Upper lobe of left lung (tissue), 6 donors: ENCODE data around the gene PPID. TPM values are rescaled to one million over a fixed set of nuclear protein-coding genes. Genes with fewer than 3 reads are reported as not detected.
"Not testable (repeated sequence)": the region's sequence is repeated elsewhere in the genome, so short reads cannot be mapped to it uniquely, and the experiment has no call there.

Source experiments
- ATAC-seq, 2 donors: fragments of 200-7000 bp; cut with Tn5 transposase; one replicate each; pipeline ENCODE4 v1.9.1; 2022; ENCODE audit warnings: mild to moderate bottlenecking in 2 of 2, moderate library complexity in 2 of 2; ENCODE audit not compliant: low FRiP score in 2 of 2
- DNase-seq, 2 donors: peaks; one replicate each; pipeline ENCODE4 v3.0.0-alpha.2; 2019 to 2020
- H3K27ac ChIP-seq, 4 donors: fragments of 200-600 bp; sonication (generic); one replicate each; pipeline ENCODE4 v1.5.1; 2016 to 2019
- H3K27me3 ChIP-seq, 4 donors: fragments of 200-600 bp; sonication (generic); one replicate each; pipeline ENCODE4 v1.5.1; 2017 to 2019
- H3K36me3 ChIP-seq, 4 donors: fragments of 200-600 bp; sonication (generic); one replicate each; pipeline ENCODE4 v1.5.1; 2016 to 2019
- H3K4me1 ChIP-seq, 4 donors: fragments of 200-600 bp; sonication (generic); one replicate each; pipeline ENCODE4 v1.5.1; 2018 to 2019
- H3K4me3 ChIP-seq, 4 donors: fragments of 200-600 bp; sonication (generic); one replicate each; pipeline ENCODE4 v1.5.1; 2017 to 2019; ENCODE audit warnings: mild to moderate bottlenecking in 2 of 4, moderate library complexity in 1 of 4
- H3K9me3 ChIP-seq, 4 donors: fragments of 200-600 bp; sonication (generic); one replicate each; pipeline ENCODE4 v1.5.1; 2018 to 2019
- EP300 ChIP-seq, 4 donors: sonication (generic); formaldehyde crosslinking; IDR thresholded peaks; one replicate each; pipeline ENCODE4 v1.5.1; 2017; ENCODE audit warnings: antibody characterized with exemption in 4 of 4, control low read depth in 2 of 4
- POLR2A ChIP-seq, 4 donors: fragments of 450-650 bp; IDR thresholded peaks; one replicate each; pipeline ENCODE4 v1.5.1; 2016 to 2017; ENCODE audit warnings: antibody characterized with exemption in 4 of 4, mild to moderate bottlenecking in 2 of 4
- POLR2AphosphoS5 ChIP-seq, 2 donors: sonication (generic); formaldehyde crosslinking; IDR thresholded peaks; one replicate each; pipeline ENCODE4 v1.5.1; 2017; ENCODE audit warnings: antibody characterized with exemption in 2 of 2
- WGBS, 2 donors: methylation state at CpG; one replicate each; pipeline ENCODE4 v1.1.5; 2017 to 2018; 5-methylcytosine and 5-hydroxymethylcytosine counted together
- small RNA-seq, 4 donors: library from RNA; depleted of rRNA; stranded (forward); fragments of <200 nt; gene quantifications; one replicate each; pipeline ENCODE3, GENCODE V24; 2016
- total RNA-seq, 6 donors: library from RNA; depleted of rRNA in 4 of 6; stranded (reverse); fragments of >200 nt in 4 of 6; gene quantifications; one replicate each; pipeline versions ENCODE4 v1.1.0 to v1.2.1, GENCODE V29; 2016 to 2021
- TF ChIP-seq, protein P1 (sequence below), 6 experiments: fragments of 450-650 bp in 4 of 6; fragments of 200-600 bp in 2 of 6; sonication (generic) in 2 of 6; IDR thresholded peaks; one replicate each; pipeline ENCODE4 v1.5.1; 2016 to 2019; ENCODE audit warnings: antibody characterized with exemption in 6 of 6
- donor health status: DM: no; HTN: no; CAD: no; lungs with moderate emphysema.
- donor health status: DM: no; HTN: yes; CAD: no; lungs with severe emphysema.

Gene PPID
- total RNA-seq, 6 donors from 2014 or later = 5.0 to 33.5 (median 16.6) TPM

DNA sequence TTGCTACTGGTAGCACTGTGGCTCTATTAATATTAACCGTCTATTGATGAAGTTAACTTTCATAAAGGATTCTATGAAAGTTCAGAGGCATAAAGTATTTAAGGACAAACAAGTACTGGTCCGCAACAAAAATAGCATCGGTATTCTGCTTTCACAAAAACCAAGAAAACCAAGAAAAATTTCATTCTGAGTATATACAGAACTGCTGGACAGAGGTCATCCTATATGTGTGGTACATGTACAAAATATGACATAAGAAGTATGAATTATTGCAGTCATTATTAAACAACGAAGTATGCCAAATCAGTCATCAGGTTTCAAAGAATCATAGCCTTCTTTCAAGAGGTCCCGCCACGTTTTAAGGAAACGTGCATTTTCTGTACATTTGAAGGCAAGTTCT is 53.9 kb downstream of the PPID start:
- Histone ChIP-seq H3K4me3 (no peak overlapping the region), H3K27ac (no peak overlapping the region), H3K9me3 (no peaks in the 10 kb centered on the region), H3K36me3 (no peaks in the 10 kb centered on the region), H3K27me3 (no peaks in the 10 kb centered on the region), H3K4me1 (peaks cover 13 to 22% (median 15%) of the 10 kb centered on the region in 4 donors)
- no peak for DNase-seq
- TF ChIP-seq, protein P1, sequence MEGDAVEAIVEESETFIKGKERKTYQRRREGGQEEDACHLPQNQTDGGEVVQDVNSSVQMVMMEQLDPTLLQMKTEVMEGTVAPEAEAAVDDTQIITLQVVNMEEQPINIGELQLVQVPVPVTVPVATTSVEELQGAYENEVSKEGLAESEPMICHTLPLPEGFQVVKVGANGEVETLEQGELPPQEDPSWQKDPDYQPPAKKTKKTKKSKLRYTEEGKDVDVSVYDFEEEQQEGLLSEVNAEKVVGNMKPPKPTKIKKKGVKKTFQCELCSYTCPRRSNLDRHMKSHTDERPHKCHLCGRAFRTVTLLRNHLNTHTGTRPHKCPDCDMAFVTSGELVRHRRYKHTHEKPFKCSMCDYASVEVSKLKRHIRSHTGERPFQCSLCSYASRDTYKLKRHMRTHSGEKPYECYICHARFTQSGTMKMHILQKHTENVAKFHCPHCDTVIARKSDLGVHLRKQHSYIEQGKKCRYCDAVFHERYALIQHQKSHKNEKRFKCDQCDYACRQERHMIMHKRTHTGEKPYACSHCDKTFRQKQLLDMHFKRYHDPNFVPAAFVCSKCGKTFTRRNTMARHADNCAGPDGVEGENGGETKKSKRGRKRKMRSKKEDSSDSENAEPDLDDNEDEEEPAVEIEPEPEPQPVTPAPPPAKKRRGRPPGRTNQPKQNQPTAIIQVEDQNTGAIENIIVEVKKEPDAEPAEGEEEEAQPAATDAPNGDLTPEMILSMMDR (IDR thresholded peaks at IDR 0.05) = no peak
- no peak for TF ChIP-seq POLR2AphosphoS5 (IDR thresholded peaks at IDR 0.05)
- no peak for TF ChIP-seq EP300 (IDR thresholded peaks at IDR 0.05)
- no peak for TF ChIP-seq POLR2A (IDR thresholded peaks at IDR 0.05)
- no peak for ATAC-seq
- WGBS, 2 donors = 86 to 87% methylated on average over 7 of the region's 7 CpGs

DNA sequence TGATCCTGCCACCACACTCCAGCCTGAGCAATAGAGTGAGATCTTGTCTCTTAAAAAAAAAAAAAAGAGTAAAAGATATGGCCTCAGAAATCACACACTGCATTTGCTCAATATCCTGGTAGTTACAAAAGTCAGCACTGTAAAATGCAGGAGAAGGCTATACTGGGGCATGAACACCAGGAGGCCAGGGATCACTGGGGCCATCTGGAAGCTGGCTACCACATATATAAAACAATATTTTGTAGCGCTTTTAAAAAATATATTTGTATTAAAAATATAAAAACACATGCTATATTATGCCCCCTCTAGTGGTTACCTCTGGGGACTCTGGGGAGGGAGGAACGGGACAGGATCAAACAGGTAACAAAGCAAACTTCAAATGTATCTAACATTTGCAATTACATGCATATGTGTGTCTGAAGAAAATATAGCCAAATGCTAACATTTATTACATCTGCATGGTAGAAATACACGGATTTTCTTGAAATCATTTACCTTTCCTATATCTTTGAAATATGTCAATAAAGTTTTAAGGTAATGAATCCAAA is 55.5 kb downstream of the PPID start:
- Histone ChIP-seq H3K4me1 (peaks cover 7 to 18% (median 9%) of the 10 kb centered on the region in 4 donors), H3K36me3 (no peaks in the 10 kb centered on the region), H3K27ac (no peak overlapping the region), H3K9me3 (no peaks in the 10 kb centered on the region), H3K27me3 (no peaks in the 10 kb centered on the region), H3K4me3 (no peak overlapping the region)
- 84% methylated on average over 3 of the region's 3 CpGs for WGBS, 2 donors
- ATAC-seq (no peak), DNase-seq (no peak)
- TF ChIP-seq, protein P1 (IDR thresholded peaks at IDR 0.05) = peak in 3 of 6 experiments; percentile 14 to 29 (median 17)
- no peak for TF ChIP-seq EP300 (IDR thresholded peaks at IDR 0.05)

DNA sequence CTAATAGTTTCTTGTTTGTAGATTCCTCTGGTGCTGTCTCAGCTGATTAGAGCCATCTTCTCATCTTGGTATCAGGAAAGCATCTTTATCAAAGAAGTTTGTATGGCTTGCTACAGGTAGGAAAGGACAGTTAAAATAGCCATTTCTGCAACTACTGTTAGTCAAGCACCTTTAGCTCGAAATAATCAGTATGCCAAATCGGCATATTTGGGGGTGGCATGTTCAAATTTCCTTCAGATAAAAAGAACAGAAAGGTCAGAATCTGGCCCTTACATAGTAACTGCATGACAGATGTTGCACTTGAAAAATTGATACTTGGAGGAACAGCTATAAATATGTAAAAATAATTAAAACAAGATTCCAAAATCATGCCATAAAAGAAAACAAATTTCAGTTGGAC is 56.3 kb downstream of the PPID start:
- TF ChIP-seq POLR2AphosphoS5 (IDR thresholded peaks at IDR 0.05) = no peak
- H3K4me1 ChIP-seq = peaks cover 6 to 18% (median 8%) of the 10 kb centered on the region in 4 donors
- no peak overlapping the region for H3K27ac ChIP-seq
- no peak overlapping the region for H3K4me3 ChIP-seq
- DNase-seq (no peak), ATAC-seq (no peak)
- no peaks in the 10 kb centered on the region for H3K27me3 ChIP-seq
- no peaks in the 10 kb centered on the region for H3K9me3 ChIP-seq
- H3K36me3 ChIP-seq = no peaks in the 10 kb centered on the region
- 93 to 96% methylated on average over 2 of the region's 2 CpGs for WGBS, 2 donors

DNA sequence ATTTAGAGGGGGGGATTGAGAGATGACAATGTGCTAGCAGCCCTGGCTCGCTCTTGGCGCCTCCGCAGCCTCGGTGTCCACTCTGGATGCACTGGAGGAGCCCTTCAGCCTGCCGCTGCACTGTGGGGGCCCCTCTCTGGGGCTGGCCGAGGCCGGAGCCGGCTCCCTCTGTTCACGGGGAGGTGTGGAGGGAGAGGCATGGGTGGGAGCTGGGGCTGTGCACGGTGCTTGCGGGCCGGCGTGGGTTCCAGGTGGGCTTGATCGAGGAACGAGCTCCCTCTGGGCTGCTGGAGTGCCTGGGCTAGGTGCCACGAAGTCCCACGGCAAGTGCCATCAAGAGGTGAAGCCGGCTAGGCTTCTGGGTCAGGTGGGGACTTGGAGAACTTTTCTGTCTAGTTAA is 58.4 kb downstream of the PPID start:
- H3K4me1 ChIP-seq = peaks cover 0 to 7% (median 0%) of the 10 kb centered on the region in 4 donors
- DNase-seq (peak in 1 of 2 donors; percentile 74), ATAC-seq (no peak)
- no peak overlapping the region for H3K27ac ChIP-seq
- H3K9me3 ChIP-seq = no peaks in the 10 kb centered on the region
- H3K36me3 ChIP-seq = no peaks in the 10 kb centered on the region
- H3K4me3 ChIP-seq = no peak overlapping the region
- 97 to 99% methylated on average over 12 to 18 of the region's 18 CpGs for WGBS, 2 donors
- TF ChIP-seq EP300 (IDR thresholded peaks at IDR 0.05) = no peak
- TF ChIP-seq POLR2A (IDR thresholded peaks at IDR 0.05) = no peak
- no peak for TF ChIP-seq POLR2AphosphoS5 (IDR thresholded peaks at IDR 0.05)
- TF ChIP-seq, protein P1 (IDR thresholded peaks at IDR 0.05) = no peak
- no peaks in the 10 kb centered on the region for H3K27me3 ChIP-seq

DNA sequence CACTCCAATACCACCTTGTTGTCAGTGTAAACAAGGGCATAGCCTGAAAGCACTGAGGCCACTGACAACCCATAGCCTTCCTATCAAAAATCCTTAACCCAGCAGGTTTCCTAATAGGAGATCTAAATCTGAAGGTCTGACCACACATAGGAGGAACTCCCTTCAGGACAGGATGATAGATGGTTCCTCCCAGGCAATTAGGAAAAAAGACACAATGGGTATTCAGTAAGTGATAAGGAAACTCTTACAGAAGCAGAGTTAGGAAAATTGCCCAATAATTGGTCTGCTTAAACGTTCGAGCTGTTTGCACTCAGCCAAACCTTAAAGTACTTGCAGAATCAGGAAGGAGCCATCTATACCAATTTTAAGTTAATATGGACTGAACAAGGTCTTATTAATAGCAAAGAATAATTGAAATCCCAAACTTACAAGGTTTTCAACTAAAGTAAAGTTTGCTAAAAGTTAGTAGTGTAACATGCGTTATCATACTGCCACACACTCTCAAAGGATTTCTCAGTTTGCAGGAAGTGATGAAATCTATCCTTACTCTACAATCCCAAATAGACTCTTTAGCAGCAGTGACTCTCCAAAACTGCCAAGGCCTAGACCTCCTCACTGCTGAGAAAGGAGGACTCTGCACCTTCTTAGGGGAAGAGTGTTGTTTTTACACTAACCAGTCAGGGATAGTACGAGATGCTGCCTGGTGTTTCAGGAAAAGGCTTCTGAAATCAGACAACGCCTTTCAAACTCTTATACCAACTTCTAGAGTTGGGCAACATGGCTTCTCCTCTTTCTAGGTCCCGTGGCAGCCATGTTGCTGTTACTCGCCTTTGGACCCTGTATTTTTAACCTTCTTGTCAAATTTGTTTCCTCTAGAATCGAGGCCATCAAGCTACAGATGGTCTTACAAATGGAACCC is 59.2 kb downstream of the PPID start:
- not testable (repeated sequence) for H3K4me3 ChIP-seq, H3K27ac ChIP-seq, DNase-seq, H3K9me3 ChIP-seq, H3K36me3 ChIP-seq, H3K4me1 ChIP-seq, ATAC-seq, H3K27me3 ChIP-seq
- 64 to 71% methylated on average over 8 of the region's 8 CpGs for WGBS, 2 donors

DNA sequence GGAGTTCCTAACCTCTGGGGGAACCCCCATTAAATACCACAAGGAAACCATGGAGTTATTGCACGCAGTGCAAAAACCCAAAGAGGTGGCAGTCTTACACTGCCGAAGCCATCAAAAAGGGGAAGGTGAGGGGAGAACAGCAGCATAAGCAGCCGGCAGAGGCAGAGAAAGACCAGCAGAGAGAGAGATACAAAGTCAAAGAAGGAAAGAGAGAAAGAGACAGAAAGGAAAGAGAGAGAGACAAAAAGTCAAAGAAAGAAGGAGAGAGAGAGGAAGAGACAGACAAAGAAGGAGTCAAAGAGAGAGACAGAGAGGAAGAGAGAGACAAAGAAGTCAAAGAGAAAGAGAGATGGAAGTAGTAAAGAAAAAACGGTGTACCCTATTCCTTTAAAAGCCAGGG is 59.9 kb downstream of the PPID start:
- not testable (repeated sequence) for H3K27ac ChIP-seq, H3K27me3 ChIP-seq, H3K4me1 ChIP-seq, DNase-seq, H3K4me3 ChIP-seq, H3K9me3 ChIP-seq, ATAC-seq, H3K36me3 ChIP-seq
- 52% methylated on average over 4 of the region's 4 CpGs for WGBS, 2 donors

Small RNAs within 50 kb of the gene (small RNA-seq; reads per million reads assigned to genes)
- 0 reads per million in 4 donors for gene RF00012

Other genes starting within 250 kb of the PPID start
- gene RXFP1, start 201.5 kb downstream of the PPID start, total RNA-seq = 1 to 10 TPM; 3.0 to 7.3 (median 4.7) TPM
- 1 to 10 TPM in 5 of 6 donors, not detected in 1; 1.8 to 3.2 (median 3.0) TPM for gene C4orf46, start 51.5 kb downstream of the PPID start, total RNA-seq
- gene ETFDH, start 51.1 kb downstream of the PPID start, total RNA-seq = 10 to 100 TPM; 12.2 to 44.2 (median 22.3) TPM
- gene FNIP2, start 45.6 kb upstream of the PPID start, total RNA-seq = 100 to 1,000 TPM in 1 of 6 donors, 10 to 100 TPM in 5; 70.4 to 103 (median 83.2) TPM